ENCODE measurements around the gene PTPRD.

PTPRD gene

DNA sequence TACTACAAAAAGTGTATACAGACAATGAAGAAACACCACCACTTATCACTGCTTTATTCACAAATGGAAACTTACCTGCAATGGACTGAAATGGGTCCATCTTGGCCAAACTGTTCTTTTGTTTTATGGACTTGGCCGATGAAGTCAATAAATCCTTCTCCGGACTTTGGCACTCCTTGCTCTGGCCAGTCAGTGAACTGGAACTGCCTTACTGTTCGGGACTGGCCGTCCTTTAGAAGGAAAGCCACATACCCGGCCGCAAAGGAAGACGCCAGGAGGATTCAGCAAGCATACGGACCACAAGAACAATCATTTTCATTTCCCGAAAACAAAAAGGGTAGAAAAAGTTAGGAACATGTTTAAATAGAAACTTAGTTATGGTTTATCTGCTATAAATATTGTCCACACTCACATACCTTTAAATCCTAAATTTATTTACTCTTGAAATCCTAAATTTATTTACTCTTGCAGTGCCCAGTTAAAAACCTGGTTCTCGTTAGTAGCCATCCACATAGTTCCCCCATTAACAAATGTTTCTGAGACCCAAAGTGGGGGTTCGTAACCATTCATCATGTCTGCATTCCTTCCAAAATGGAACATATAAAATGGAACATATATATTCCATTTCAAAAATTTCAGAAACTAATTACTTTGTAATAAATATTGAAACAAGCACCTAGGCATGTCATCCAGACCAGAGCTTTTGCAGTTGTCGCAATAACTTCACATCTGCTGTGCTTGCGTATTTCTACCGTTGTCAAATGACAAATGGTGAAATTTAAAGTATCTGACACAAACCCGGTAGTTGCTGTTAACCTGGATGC lies 2281.1 kb downstream of the PTPRD start:
- no peak for TF ChIP-seq POLR2AphosphoS5 (IDR thresholded peaks at IDR 0.05; ENCODE audit: low read depth, low read length)
- no peak for TF ChIP-seq FOXP2 (optimal IDR thresholded peaks at IDR 0.05; ENCODE audit: borderline replicate concordance, extremely low read depth, extremely low read length, insufficient read depth)
- TF ChIP-seq, protein P1, sequence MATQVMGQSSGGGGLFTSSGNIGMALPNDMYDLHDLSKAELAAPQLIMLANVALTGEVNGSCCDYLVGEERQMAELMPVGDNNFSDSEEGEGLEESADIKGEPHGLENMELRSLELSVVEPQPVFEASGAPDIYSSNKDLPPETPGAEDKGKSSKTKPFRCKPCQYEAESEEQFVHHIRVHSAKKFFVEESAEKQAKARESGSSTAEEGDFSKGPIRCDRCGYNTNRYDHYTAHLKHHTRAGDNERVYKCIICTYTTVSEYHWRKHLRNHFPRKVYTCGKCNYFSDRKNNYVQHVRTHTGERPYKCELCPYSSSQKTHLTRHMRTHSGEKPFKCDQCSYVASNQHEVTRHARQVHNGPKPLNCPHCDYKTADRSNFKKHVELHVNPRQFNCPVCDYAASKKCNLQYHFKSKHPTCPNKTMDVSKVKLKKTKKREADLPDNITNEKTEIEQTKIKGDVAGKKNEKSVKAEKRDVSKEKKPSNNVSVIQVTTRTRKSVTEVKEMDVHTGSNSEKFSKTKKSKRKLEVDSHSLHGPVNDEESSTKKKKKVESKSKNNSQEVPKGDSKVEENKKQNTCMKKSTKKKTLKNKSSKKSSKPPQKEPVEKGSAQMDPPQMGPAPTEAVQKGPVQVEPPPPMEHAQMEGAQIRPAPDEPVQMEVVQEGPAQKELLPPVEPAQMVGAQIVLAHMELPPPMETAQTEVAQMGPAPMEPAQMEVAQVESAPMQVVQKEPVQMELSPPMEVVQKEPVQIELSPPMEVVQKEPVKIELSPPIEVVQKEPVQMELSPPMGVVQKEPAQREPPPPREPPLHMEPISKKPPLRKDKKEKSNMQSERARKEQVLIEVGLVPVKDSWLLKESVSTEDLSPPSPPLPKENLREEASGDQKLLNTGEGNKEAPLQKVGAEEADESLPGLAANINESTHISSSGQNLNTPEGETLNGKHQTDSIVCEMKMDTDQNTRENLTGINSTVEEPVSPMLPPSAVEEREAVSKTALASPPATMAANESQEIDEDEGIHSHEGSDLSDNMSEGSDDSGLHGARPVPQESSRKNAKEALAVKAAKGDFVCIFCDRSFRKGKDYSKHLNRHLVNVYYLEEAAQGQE (IDR thresholded peaks at IDR 0.05; ENCODE audit: insufficient read depth in 1 of 2, low read depth in 2 of 2, low read length in 2 of 2): no peak
- no peak for TF ChIP-seq SIN3A (IDR thresholded peaks at IDR 0.05; ENCODE audit: borderline replicate concordance, insufficient read depth, low read length)
- no peak for TF ChIP-seq TAF1 (IDR thresholded peaks at IDR 0.05; ENCODE audit: borderline replicate concordance, insufficient read depth, low read length)

DNA sequence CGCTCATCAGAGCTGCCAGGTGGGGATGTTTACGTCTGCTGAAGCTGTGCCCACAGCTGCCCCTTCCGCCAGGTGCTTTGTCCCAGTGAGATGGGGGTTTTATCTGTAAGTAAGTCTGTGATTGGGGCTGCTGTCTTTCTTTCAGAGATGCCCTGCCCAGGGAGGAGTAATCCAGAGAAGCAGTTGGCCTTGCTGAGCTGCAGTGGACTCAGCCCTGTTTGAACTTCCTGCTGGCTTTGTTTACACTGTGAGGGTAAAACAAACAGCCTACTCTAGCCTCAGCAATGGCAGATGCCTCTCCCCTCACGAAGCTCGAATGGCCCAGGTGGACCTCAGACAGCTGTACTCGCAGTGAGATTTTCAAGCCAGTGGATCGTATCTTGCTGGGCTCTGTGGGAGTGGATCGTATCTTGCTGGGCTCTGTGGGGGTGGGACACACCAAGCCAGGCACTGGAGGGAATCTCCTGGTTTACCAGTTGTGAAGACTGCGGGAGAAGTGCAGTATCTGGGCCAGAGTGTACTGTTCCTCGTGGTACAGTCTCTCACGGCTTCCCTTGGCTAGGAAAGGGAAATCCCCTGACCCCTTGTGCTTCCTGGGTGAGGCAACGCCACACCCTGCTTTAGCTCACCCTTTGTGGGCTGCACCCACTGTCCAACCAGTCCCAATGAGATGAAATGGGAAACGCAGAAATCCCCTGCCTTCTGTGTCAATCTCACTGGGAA lies 2283.1 kb downstream of the PTPRD start:
- TF ChIP-seq POLR2AphosphoS5 (IDR thresholded peaks at IDR 0.05; ENCODE audit: low read depth, low read length): no peak
- no peak for TF ChIP-seq SIN3A (IDR thresholded peaks at IDR 0.05; ENCODE audit: borderline replicate concordance, insufficient read depth, low read length)
- TF ChIP-seq FOXP2 (optimal IDR thresholded peaks at IDR 0.05; ENCODE audit: borderline replicate concordance, extremely low read depth, extremely low read length, insufficient read depth): no peak
- TF ChIP-seq TAF1 (IDR thresholded peaks at IDR 0.05; ENCODE audit: borderline replicate concordance, insufficient read depth, low read length): no peak
- TF ChIP-seq, protein P1 (IDR thresholded peaks at IDR 0.05; ENCODE audit: insufficient read depth in 1 of 2, low read depth in 2 of 2, low read length in 2 of 2): no peak

GRCh38 chr9:8315211-8315610 lies 2297.6 kb downstream of the PTPRD start:
- TF ChIP-seq TAF1 (IDR thresholded peaks at IDR 0.05; ENCODE audit: borderline replicate concordance, insufficient read depth, low read length) (no peak), POLR2AphosphoS5 (IDR thresholded peaks at IDR 0.05; ENCODE audit: low read depth, low read length) (no peak)
- TF ChIP-seq, protein P1 (IDR thresholded peaks at IDR 0.05; ENCODE audit: insufficient read depth in 1 of 2, low read depth in 2 of 2, low read length in 2 of 2): no peak

- TF ChIP-seq FOXP2 (optimal IDR thresholded peaks at IDR 0.05; ENCODE audit: borderline replicate concordance, extremely low read depth, extremely low read length, insufficient read depth) (no peak), TAF1 (IDR thresholded peaks at IDR 0.05; ENCODE audit: borderline replicate concordance, insufficient read depth, low read length) (no peak), SIN3A (IDR thresholded peaks at IDR 0.05; ENCODE audit: borderline replicate concordance, insufficient read depth, low read length) (no peak), POLR2AphosphoS5 (IDR thresholded peaks at IDR 0.05; ENCODE audit: low read depth, low read length) (no peak)
- TF ChIP-seq, protein P1 (IDR thresholded peaks at IDR 0.05; ENCODE audit: insufficient read depth in 1 of 2, low read depth in 2 of 2, low read length in 2 of 2): no peak
These were observed 2303.5 kb downstream of the PTPRD start for GRCh38 chr9:8309258-8309657.

All from PFSK-1 (cell line).